ENCODE measurements around the gene THRSP.

THRSP gene

DNA sequence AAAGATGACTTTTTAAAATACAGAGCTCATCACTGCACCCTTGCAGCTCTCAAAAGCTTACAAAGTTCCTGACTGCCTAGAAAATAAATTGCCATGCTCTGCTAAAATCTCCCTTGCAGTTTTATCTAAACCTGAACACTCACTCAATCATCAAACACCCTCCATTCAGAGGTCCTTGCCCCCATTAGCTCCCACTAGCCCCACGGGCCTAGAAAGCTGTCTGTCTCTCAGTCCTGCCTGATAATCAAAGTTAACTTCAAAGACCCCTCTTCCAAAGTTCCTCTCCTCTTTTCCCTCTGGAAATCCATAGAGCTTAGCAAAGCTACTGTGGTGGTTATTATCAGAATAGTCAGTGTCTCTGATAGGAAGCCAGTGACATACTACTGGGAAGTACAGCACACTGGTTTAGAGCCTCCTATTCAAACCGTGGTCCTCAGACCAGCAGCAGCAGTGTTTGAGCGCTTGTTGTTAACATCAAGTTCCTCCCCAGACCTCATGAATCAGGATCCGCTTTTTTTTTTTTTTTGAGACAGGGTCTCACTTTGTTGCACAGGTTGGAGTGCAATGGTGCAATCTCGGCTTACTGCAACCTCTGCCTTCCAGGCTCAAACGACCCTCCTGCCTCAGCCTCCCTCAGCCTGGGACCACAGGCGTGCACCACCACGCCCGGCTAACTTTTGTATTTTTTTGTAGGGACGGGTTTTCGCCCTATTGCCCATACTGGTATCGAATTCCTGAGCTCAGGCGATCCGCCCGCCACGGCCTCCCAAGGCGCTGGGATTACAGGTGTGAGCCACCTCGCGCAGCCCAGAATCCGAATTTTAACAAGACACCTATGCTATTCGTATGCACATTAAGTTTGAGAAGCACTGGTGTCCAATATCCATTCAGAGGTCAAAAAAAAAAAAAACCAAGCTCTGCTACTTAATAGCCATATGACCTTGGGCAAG, 14.8 kb downstream of the THRSP start:
- H3K36me3 Mint-ChIP-seq (ENCODE audit: low read depth): peaks cover 36% of the 10 kb centered on the region
- peak overlapping the region; percentile 92 for H3K4me3 Mint-ChIP-seq
- H3K9me3 Mint-ChIP-seq: no peaks in the 10 kb centered on the region
- peaks cover 22% of the 10 kb centered on the region for H3K27me3 Mint-ChIP-seq (ENCODE audit: low read depth, poor library complexity)
- H3K27ac Mint-ChIP-seq: peak overlapping the region; percentile 94
- TF ChIP-seq, protein P1, sequence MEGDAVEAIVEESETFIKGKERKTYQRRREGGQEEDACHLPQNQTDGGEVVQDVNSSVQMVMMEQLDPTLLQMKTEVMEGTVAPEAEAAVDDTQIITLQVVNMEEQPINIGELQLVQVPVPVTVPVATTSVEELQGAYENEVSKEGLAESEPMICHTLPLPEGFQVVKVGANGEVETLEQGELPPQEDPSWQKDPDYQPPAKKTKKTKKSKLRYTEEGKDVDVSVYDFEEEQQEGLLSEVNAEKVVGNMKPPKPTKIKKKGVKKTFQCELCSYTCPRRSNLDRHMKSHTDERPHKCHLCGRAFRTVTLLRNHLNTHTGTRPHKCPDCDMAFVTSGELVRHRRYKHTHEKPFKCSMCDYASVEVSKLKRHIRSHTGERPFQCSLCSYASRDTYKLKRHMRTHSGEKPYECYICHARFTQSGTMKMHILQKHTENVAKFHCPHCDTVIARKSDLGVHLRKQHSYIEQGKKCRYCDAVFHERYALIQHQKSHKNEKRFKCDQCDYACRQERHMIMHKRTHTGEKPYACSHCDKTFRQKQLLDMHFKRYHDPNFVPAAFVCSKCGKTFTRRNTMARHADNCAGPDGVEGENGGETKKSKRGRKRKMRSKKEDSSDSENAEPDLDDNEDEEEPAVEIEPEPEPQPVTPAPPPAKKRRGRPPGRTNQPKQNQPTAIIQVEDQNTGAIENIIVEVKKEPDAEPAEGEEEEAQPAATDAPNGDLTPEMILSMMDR (IDR thresholded peaks at IDR 0.05): no peak
- H3K4me1 Mint-ChIP-seq: peaks cover 24% of the 10 kb centered on the region
- peak; percentile 8 for DNase-seq

DNA sequence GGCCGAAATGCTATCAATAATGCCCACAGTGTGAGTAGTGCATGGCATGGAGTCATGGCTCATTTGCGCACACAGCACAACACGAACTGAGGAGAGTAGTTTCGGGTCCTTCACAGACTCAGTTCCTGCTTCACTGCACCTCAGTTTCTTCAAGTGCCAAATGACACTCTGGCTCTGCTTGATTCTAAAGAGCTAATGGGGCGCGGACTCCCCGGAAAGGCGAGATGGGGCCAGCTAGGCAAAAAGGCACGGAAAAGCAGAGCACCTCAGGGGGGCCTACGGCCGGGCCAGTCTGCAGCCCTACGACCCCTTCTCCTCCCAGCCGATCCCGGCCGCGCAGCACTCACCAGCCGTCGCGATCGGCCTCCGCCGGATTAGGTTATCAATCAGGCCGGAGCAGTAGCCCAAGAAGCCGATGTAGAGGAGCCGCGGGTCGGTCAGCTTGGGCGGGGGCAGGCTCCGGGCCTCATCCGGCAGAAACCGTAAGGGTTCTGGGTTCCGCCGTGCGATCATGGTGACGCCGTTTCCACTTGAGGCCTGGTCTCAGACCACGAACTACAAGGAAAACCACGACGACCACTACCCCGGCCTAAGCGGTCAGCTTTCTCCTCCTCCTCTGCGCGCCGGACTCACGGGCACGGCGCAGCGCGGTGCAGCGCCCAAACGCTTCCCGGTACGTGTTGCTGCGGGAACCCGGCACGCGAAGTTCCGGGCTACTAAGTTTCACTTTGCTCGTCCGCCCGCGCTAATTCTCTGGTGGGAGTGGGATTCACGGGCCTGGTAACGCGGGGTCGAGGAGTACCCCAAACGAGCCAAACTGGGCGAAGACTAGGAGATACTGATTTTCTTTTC, 15.8 kb downstream of the THRSP start, which contains the start of gene NDUFC2:
TSS of gene NDUFC2 (minus strand) at position 631 of the 852 bp plus-strand sequence. CDS start at position 513, 118 bp downstream.
- H3K4me1 Mint-ChIP-seq: peaks cover 24% of the 10 kb centered on the region
- H3K36me3 Mint-ChIP-seq (ENCODE audit: low read depth): peaks cover 27% of the 10 kb centered on the region
- TF ChIP-seq, protein P1 (IDR thresholded peaks at IDR 0.05): no peak
- H3K9me3 Mint-ChIP-seq: no peaks in the 10 kb centered on the region
- peaks cover 22% of the 10 kb centered on the region for H3K27me3 Mint-ChIP-seq (ENCODE audit: low read depth, poor library complexity)
- H3K4me3 Mint-ChIP-seq: peak within 1 kb of the TSS; percentile 92
- peak; percentile 73 for DNase-seq
- peak within 1 kb of the TSS; percentile 94 for H3K27ac Mint-ChIP-seq

DNA sequence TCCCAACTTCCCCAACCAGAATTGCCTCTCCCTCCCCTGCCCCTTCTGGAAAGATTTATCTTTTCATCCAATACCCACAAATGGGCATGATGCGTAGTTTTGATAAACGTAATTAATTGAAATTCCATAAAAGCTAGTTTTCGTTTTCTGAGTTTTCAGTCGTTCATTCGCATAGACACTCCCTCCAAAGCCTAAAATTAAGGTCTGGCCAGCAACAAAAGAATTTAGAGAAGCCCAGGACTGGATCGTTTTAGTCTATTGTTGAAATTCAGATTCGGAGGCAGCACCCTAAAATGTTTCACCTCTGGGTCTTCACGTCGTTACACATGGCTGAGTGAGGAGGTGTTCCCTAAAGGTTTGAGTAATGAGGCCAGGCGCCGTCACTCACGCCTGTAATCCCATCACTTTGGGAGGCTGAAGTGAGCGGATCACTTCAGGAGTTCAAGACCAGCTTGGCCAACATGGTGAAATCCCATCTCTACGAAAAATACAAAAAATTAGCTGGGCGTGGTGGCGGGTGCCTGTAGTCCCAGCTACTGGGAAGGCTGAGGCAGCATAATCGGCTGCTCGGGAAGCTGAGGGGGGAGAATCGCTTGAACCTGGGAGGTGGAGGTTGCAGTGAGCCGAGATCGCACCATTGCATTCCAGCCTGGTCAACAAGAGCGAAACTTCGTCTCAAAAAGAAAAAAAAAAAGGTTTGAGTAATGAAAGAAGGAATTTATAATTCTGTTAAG, 16.6 kb downstream of the THRSP start:
- Mint-ChIP-seq H3K9me3 (no peaks in the 10 kb centered on the region), H3K27ac (peak overlapping the region; percentile 94), H3K36me3 (ENCODE audit: low read depth) (peaks cover 21% of the 10 kb centered on the region), H3K27me3 (ENCODE audit: low read depth, poor library complexity) (peaks cover 22% of the 10 kb centered on the region), H3K4me1 (peaks cover 24% of the 10 kb centered on the region), H3K4me3 (peak overlapping the region; percentile 92)
- TF ChIP-seq, protein P1 (IDR thresholded peaks at IDR 0.05): no peak
- DNase-seq: no peak

DNA sequence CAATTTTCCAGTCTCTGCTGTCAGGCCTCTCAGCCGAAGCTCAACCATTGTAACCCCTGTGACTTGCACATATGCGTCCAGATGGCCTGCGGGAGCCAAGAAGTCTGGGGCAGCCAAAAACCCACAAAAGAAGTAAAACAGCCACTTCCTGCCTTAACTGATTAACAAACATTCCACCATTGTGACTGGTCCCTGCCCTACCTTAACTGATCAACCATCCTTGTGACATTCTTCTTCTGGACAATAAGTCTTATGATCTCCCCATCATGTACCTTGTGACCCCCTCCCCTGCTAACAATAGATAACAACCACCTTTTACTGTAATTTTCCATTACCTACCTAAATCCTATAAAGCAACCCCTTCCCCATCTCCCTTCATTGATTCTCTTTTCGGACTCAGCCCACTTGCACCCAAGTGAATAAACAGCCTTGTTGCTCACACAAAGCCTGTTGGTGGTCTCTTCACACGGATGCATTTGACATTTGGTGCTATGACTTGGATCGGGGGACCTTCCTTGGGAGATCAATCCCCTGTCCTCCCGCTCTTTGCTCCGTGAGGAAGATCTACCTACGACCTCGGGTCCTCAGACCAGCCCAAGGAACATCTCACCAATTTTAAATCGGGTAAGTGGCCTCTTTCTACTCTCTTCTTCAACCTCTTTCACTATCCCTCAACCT, 17.3 kb downstream of the THRSP start:
- peaks cover 24% of the 10 kb centered on the region for H3K4me1 Mint-ChIP-seq

More for the DNA sequence above, 17.3 kb downstream of the THRSP start:
- Mint-ChIP-seq H3K4me3 (peak overlapping the region; percentile 55), H3K9me3 (no peaks in the 10 kb centered on the region), H3K36me3 (ENCODE audit: low read depth) (peaks cover 16% of the 10 kb centered on the region), H3K27me3 (ENCODE audit: low read depth, poor library complexity) (peaks cover 19% of the 10 kb centered on the region), H3K27ac (peak overlapping the region; percentile 25)
- DNase-seq: no peak
- TF ChIP-seq, protein P1 (IDR thresholded peaks at IDR 0.05): no peak

Measured in nephron progenitor cell (in vitro differentiated cells).